HepG2 (cell line): ENCODE results near the gene POU3F3. TPM values are rescaled to one million over a fixed set of nuclear protein-coding genes. Genes with fewer than 3 reads are reported as not detected.

Experiments used
- ATAC-seq: fragments of 200-7000 bp; cut with Tn5 transposase; 3 replicates; pipeline ENCODE4 v1.9.1; 2020; ENCODE audit warnings: mild to moderate bottlenecking, moderate library complexity
- BruUV-seq: library from RNA; stranded (reverse); fragments of 400-500 nt; replicated peaks from 2 replicates; lab custom pipeline; 2021; lab: Mats Ljungman, UMichigan
- CTCF ChIA-PET: fragments of 300-600 bp; formaldehyde crosslinking; extraction: SDS; loops from one replicate; lab custom pipeline; 2021; ENCODE audit warnings: low total read pairs, inconsistent platforms, low intra/inter-chr PET ratio; lab: Yijun Ruan, JAX
- POLR2A ChIA-PET: fragments of 350-600 bp; sonication (Branson Sonifier 250); formaldehyde crosslinking; loops from one replicate; lab custom pipeline; 2020; ENCODE audit warnings: antibody characterized with exemption, inconsistent platforms; lab: Yijun Ruan, JAX
- DNase-seq: peaks from one replicate; pipeline ENCODE4 v3.0.0-alpha.2; 2015; ENCODE audit warnings: low spot score
- FAIRE-seq: peaks from 3 replicates; lab custom pipeline; 2011; peaks lifted over from hg19 to GRCh38; lab: Jason Lieb, UNC
- H2AFZ ChIP-seq: one replicate; pipeline ENCODE4 v1.6.1; 2011; ENCODE audit warnings: low read length, inconsistent platforms
- H3K27ac ChIP-seq: fragments of 300-600 bp; 3 replicates; pipeline ENCODE4 v1.8.0; 2011; ENCODE audit warnings: mixed run types, mild to moderate bottlenecking, mixed read lengths, low read length, inconsistent platforms; ENCODE audit not compliant: insufficient read depth; ENCODE audit errors: extremely low read length
- H3K27me3 ChIP-seq, 2 experiments: fragments of 200-600 bp in 1 of 2; 2 replicates in 1 of 2; 3 replicates in 1 of 2; pipeline versions ENCODE4 v1.6.0 to v1.8.0; 2011; ENCODE audit warnings: low read length in 2 of 2, mild to moderate bottlenecking in 2 of 2, moderate library complexity in 2 of 2, inconsistent platforms in 1 of 2; ENCODE audit not compliant: insufficient read depth in 2 of 2, control insufficient read depth in 1 of 2
- H3K36me3 ChIP-seq, 2 experiments: fragments of 200-600 bp in 1 of 2; replicated peaks in 1 of 2; 2 replicates in 1 of 2; 3 replicates in 1 of 2; pipeline versions ENCODE4 v1.5.1 to v1.8.0; 2011; ENCODE audit warnings: low read length in 2 of 2, inconsistent platforms in 1 of 2; ENCODE audit not compliant: insufficient read depth in 2 of 2, control insufficient read depth in 1 of 2
- H3K4me1 ChIP-seq: 2 replicates; pipeline ENCODE4 v1.5.1; 2012; ENCODE audit warnings: low read length, inconsistent platforms; ENCODE audit not compliant: insufficient read depth
- H3K4me2 ChIP-seq: 2 replicates; pipeline ENCODE4 v1.6.0; 2011; ENCODE audit warnings: low read depth, low read length, inconsistent platforms
- H3K4me3 ChIP-seq, 3 experiments: fragments of 200-600 bp in 1 of 3; sonication (generic), shearing (Covaris generic) in 1 of 3; replicated peaks in 1 of 3; 2 replicates each; pipeline ENCODE4 v1.5.1; 2011 to 2016; ENCODE audit warnings: low read length in 3 of 3, inconsistent platforms in 2 of 3, low read depth in 2 of 3, mild to moderate bottlenecking in 2 of 3, control low read depth in 1 of 3, mixed read lengths in 1 of 3; ENCODE audit not compliant: insufficient read depth in 1 of 3
- H3K79me2 ChIP-seq: one replicate; pipeline ENCODE4 v1.6.1; 2011; ENCODE audit warnings: low read length, inconsistent platforms; ENCODE audit not compliant: insufficient read depth
- H3K9ac ChIP-seq: 2 replicates; pipeline ENCODE4 v1.6.0; 2011; ENCODE audit warnings: mild to moderate bottlenecking, low read depth, low read length, inconsistent platforms; ENCODE audit not compliant: insufficient read depth
- H3K9me3 ChIP-seq: 2 replicates; pipeline ENCODE4 v1.5.1; 2012; ENCODE audit warnings: mild to moderate bottlenecking, low read length
- H4K20me1 ChIP-seq: 2 replicates; pipeline ENCODE4 v1.6.0; 2011; ENCODE audit warnings: inconsistent platforms, mild to moderate bottlenecking, low read length, moderate library complexity; ENCODE audit not compliant: insufficient read depth
- ELF4 ChIP-seq: sonication (generic); formaldehyde crosslinking; IDR thresholded peaks from 2 replicates; pipeline ENCODE4 v1.5.0; 2020; ENCODE audit warnings: missing genetic modification reagents, mild to moderate bottlenecking, moderate library complexity, borderline replicate concordance
- HHEX ChIP-seq: IDR thresholded peaks from 2 replicates; pipeline ENCODE4 v1.6.1; 2016; ENCODE audit warnings: control low read depth
- HOXA3 ChIP-seq: sonication (generic); formaldehyde crosslinking; IDR thresholded peaks from 2 replicates; pipeline ENCODE4 v1.5.0; 2020; ENCODE audit warnings: missing genetic modification reagents
- JARID2 ChIP-seq: sonication (generic); formaldehyde crosslinking; IDR thresholded peaks from 2 replicates; pipeline ENCODE4 v1.8.1; 2023; ENCODE audit warnings: missing genetic modification reagents, inconsistent platforms; ENCODE audit not compliant: insufficient replicate concordance
- KLF9 ChIP-seq: IDR thresholded peaks from 2 replicates; pipeline ENCODE4 v1.6.1; 2016; ENCODE audit warnings: low read depth
- NFKB2 ChIP-seq: sonication (generic); formaldehyde crosslinking; IDR thresholded peaks from 2 replicates; pipeline ENCODE4 v1.4.0; 2020; ENCODE audit warnings: missing genetic modification reagents, borderline replicate concordance
- SALL1 ChIP-seq: sonication (generic); formaldehyde crosslinking; IDR thresholded peaks from 2 replicates; pipeline ENCODE4 v1.8.0; 2022; ENCODE audit warnings: mild to moderate bottlenecking, missing genetic modification reagents
- SP140L ChIP-seq: sonication (generic); formaldehyde crosslinking; IDR thresholded peaks from 2 replicates; pipeline ENCODE4 v1.4.0; 2020; ENCODE audit warnings: missing genetic modification reagents, borderline replicate concordance
- SRSF4 ChIP-seq: fragments of 200-400 bp; formaldehyde crosslinking; IDR thresholded peaks from one replicate; pipeline ENCODE4 v1.6.1; 2018; ENCODE audit warnings: mild to moderate bottlenecking, low read depth, low read length, moderate library complexity; ENCODE audit not compliant: poor library complexity, severe bottlenecking
- STAG1 ChIP-seq: sonication (generic); formaldehyde crosslinking; IDR thresholded peaks from 2 replicates; pipeline ENCODE4 v1.4.0; 2020; ENCODE audit warnings: missing genetic modification reagents
- ZNF282 ChIP-seq: fragments of 450-650 bp; IDR thresholded peaks from 2 replicates; pipeline ENCODE4 v1.6.1; 2018; ENCODE audit not compliant: partially characterized antibody
- ZNF672 ChIP-seq: sonication (generic); formaldehyde crosslinking; IDR thresholded peaks from 2 replicates; pipeline ENCODE4 v1.8.1; 2022; ENCODE audit warnings: missing genetic modification reagents
- ZNF724P ChIP-seq: sonication (generic); formaldehyde crosslinking; IDR thresholded peaks from 2 replicates; pipeline ENCODE4 v1.8.0; 2022; ENCODE audit warnings: missing genetic modification reagents, borderline replicate concordance
- WGBS: methylation state at CpG from one replicate; pipeline ENCODE4 v1.1.6; 2017; ENCODE audit warnings: low lambda C conversion rate; 5-methylcytosine and 5-hydroxymethylcytosine counted together
- in situ Hi-C: cut with HindIII; loops from 2 replicates; pipeline ENCODE4 v1.10.0; 2017; ENCODE audit warnings: low pct_unique_long_range_greater_than_20kb; ENCODE audit not compliant: extremely low pct_ligation_motif_present
- intact Hi-C: fragments of 100-400 bp; cut with micrococcal nuclease; formaldehyde crosslinking; loops from one replicate; pipeline ENCODE4 v1.10.0; 2022; ENCODE audit not compliant: unreplicated experiment
- polyA plus RNA-seq, 8 experiments: library from polyadenylated mRNA; depleted of rRNA in 3 of 8; stranded (reverse) in 7 of 8; unstranded in 1 of 8; fragments of >200 nt; fragmentation: Illumina TruSeq in 4 of 8; extraction: Trizol in 4 of 8; gene quantifications; 2 replicates each; pipeline versions ENCODE4 v1.2.1 to v1.2.3, GENCODE V29; 2011 to 2016; ENCODE audit warnings: low read depth in 4 of 8, missing spikeins in 1 of 8, mixed read lengths in 1 of 8; ENCODE audit not compliant: insufficient read depth in 1 of 8
- total RNA-seq, 5 experiments: library from RNA; depleted of rRNA; stranded (reverse); fragments of >200 nt; fragmentation: Illumina TruSeq; extraction: Trizol; gene quantifications; 2 replicates each; pipeline ENCODE4 v1.2.3, GENCODE V29; 2016; ENCODE audit warnings: low read depth in 1 of 5
- TF ChIP-seq, protein P1 (sequence below): sonication (generic); formaldehyde crosslinking; IDR thresholded peaks from 2 replicates; pipeline ENCODE4 v1.5.0; 2020; ENCODE audit warnings: mild to moderate bottlenecking, missing genetic modification reagents, borderline replicate concordance
- TF ChIP-seq, protein P2 (sequence below): sonication (generic); IDR thresholded peaks from 2 replicates; pipeline ENCODE4 v1.6.1; 2016; ENCODE audit warnings: low read depth, borderline replicate concordance

Gene POU3F3
- total and polyA plus RNA-seq, 2 of the 13 experiments (the other 11 are each of a cell fraction or from before 2014, with no cell fraction given), result not detected

DNA sequence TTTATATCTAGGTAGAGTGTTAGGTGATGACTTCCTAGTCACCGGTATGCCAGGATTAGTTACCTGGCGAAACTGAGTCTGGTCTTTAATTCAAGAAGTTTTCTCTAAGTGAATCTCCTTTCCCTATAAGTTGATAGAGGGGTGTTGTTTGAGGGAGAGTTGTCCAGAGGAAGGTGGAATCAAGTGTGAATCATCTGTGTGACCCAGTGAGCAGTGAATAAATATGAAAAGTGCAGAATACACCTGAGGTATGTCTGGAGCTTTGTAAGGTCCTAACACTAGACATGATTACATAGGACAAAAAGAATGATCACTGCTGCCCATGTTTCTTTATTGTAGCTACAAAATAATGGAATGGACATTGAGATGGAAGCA is 11.2 kb downstream of the POU3F3 start (continued):
- TF ChIP-seq, protein P1, sequence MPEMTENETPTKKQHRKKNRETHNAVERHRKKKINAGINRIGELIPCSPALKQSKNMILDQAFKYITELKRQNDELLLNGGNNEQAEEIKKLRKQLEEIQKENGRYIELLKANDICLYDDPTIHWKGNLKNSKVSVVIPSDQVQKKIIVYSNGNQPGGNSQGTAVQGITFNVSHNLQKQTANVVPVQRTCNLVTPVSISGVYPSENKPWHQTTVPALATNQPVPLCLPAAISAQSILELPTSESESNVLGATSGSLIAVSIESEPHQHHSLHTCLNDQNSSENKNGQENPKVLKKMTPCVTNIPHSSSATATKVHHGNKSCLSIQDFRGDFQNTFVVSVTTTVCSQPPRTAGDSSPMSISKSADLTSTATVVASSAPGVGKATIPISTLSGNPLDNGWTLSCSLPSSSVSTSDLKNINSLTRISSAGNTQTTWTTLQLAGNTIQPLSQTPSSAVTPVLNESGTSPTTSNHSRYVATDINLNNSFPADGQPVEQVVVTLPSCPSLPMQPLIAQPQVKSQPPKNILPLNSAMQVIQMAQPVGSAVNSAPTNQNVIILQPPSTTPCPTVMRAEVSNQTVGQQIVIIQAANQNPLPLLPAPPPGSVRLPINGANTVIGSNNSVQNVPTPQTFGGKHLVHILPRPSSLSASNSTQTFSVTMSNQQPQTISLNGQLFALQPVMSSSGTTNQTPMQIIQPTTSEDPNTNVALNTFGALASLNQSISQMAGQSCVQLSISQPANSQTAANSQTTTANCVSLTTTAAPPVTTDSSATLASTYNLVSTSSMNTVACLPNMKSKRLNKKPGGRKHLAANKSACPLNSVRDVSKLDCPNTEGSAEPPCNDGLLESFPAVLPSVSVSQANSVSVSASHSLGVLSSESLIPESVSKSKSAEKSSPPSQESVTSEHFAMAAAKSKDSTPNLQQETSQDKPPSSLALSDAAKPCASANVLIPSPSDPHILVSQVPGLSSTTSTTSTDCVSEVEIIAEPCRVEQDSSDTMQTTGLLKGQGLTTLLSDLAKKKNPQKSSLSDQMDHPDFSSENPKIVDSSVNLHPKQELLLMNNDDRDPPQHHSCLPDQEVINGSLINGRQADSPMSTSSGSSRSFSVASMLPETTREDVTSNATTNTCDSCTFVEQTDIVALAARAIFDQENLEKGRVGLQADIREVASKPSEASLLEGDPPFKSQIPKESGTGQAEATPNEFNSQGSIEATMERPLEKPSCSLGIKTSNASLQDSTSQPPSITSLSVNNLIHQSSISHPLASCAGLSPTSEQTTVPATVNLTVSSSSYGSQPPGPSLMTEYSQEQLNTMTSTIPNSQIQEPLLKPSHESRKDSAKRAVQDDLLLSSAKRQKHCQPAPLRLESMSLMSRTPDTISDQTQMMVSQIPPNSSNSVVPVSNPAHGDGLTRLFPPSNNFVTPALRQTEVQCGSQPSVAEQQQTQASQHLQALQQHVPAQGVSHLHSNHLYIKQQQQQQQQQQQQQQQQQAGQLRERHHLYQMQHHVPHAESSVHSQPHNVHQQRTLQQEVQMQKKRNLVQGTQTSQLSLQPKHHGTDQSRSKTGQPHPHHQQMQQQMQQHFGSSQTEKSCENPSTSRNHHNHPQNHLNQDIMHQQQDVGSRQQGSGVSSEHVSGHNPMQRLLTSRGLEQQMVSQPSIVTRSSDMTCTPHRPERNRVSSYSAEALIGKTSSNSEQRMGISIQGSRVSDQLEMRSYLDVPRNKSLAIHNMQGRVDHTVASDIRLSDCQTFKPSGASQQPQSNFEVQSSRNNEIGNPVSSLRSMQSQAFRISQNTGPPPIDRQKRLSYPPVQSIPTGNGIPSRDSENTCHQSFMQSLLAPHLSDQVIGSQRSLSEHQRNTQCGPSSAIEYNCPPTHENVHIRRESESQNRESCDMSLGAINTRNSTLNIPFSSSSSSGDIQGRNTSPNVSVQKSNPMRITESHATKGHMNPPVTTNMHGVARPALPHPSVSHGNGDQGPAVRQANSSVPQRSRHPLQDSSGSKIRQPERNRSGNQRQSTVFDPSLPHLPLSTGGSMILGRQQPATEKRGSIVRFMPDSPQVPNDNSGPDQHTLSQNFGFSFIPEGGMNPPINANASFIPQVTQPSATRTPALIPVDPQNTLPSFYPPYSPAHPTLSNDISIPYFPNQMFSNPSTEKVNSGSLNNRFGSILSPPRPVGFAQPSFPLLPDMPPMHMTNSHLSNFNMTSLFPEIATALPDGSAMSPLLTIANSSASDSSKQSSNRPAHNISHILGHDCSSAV (CRISPR knock-in tag), result no peak
- TF ChIP-seq, all 625 proteins: peak for 0

DNA sequence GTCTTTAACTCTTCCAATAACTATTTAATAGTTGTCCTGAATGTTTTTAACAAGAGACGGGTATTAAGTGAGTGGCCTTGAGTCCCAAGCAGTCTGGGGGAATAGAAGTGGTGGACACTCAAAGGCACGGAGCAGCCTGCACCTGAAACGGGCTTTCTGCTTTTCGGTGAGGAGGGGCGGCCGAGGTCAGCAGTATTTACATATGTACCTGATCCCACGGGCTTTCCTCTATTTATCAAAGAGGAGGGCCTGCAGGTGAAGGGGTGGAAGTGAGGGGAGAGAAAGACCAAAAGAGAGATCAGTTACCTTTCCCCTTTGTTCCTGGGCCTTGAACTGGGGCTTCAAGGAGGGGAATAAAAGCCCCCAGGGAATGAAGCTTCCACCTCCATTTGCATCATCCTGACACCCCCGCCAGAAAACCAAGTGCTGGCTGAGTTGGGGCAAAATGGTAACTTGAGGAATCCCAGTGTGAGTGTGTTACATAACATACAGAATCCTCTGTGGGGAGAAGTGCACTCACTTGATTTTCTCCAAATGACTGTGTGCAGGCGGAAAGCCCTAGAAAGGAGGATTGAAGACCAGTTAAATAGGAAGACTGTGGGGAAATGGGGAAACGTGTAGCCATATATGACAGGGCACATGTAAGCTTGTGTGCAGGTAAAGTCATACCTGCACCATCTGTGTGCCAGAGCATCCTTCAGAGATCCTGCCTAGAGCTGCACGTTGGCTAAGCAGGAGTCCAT is 12.4 kb downstream of the POU3F3 start:
- Histone ChIP-seq H3K9me3 (no peaks in the 10 kb centered on the region), H3K9ac (no peak overlapping the region), H3K27ac (no peak overlapping the region), H3K4me1 (no peaks in the 10 kb centered on the region), H2AFZ (no peak overlapping the region), H3K79me2 (no peaks in the 10 kb centered on the region), H4K20me1 (no peaks in the 10 kb centered on the region), H3K4me3 (no peak overlapping the region), H3K27me3 (peaks cover 23 to 89% of the 10 kb centered on the region in 2 experiments), H3K36me3 (no peaks in the 10 kb centered on the region), H3K4me2 (no peak overlapping the region)
- BruUV-seq, result no TSS peak
- POLR2A ChIA-PET, result no interaction called here
- ATAC-seq (no peak), FAIRE-seq (no peak), DNase-seq (no peak)
- intact Hi-C loops, result no loop called here
- CTCF ChIA-PET, result no interaction called here
- 7% methylated on average over 11 of the region's 11 CpGs for WGBS
- in situ Hi-C loops, result no loop called here
- TF ChIP-seq SALL1 (no peak), SRSF4 (no peak), HHEX (CRISPR knock-in tag) (no peak), STAG1 (CRISPR knock-in tag) (no peak), ZNF672 (CRISPR knock-in tag) (no peak), KLF9 (CRISPR knock-in tag) (no peak), ZNF282 (no peak), SP140L (no peak), JARID2 (no peak), NFKB2 (no peak), ZNF724P (no peak), HOXA3 (CRISPR knock-in tag) (no peak), ELF4 (CRISPR knock-in tag) (no peak)
- TF ChIP-seq, protein P2, sequence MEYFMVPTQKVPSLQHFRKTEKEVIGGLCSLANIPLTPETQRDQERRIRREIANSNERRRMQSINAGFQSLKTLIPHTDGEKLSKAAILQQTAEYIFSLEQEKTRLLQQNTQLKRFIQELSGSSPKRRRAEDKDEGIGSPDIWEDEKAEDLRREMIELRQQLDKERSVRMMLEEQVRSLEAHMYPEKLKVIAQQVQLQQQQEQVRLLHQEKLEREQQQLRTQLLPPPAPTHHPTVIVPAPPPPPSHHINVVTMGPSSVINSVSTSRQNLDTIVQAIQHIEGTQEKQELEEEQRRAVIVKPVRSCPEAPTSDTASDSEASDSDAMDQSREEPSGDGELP, result no peak
